ENCODE measurements around the gene UTP4.
"Not testable (repeated sequence)": the region's sequence is repeated elsewhere in the genome, so short reads cannot be mapped to it uniquely, and the experiment has no call there.

The UTP4 gene

GRCh38 chr16:69131839-69132423 lies 518 bp upstream of the UTP4 start:
- DNase-seq = peak; percentile 61

GRCh38 chr16:69133373-69133954 lies 1.0 kb downstream of the UTP4 start:
- DNase-seq = no peak

DNA sequence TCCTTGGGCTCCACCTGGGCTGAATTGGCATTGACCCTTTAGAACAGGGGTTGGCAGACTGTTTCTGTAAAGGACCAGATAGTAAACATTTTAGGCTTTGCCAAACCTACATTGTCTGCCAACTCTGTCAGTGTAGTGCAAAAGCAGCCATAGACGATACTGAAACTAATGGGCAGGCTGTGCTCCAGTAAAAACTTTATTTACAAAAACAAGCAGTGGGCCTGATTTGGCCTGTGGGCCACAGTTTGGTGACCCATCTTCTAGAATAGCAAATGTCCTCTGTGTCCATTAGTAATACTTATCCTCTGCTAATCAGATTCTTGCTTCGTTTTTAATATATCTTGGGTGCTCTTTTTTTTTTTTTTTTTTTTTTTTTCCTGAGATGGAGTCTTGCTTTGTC lies 6.2 kb downstream of the UTP4 start:
- no peak for DNase-seq

DNA sequence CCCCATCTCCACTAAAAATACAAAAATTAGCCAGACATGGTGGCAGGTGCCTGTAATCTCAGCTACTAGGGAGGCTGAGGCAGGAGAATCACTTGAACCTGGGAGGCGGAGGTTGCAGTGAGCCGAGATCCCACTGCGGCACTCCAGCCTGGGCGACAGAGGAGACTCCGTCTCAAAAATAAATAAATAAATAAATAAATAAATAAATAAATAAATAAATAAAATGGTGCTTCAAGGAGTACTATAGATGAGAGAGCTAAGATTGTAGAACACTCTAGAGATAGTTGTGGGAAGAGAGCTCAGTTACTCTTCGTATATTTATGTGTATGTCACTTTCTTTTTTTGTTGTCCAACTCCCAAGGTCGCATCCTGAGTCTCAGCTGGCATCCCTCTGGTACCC lies 7.0 kb downstream of the UTP4 start:
- not testable (repeated sequence) for DNase-seq

DNA sequence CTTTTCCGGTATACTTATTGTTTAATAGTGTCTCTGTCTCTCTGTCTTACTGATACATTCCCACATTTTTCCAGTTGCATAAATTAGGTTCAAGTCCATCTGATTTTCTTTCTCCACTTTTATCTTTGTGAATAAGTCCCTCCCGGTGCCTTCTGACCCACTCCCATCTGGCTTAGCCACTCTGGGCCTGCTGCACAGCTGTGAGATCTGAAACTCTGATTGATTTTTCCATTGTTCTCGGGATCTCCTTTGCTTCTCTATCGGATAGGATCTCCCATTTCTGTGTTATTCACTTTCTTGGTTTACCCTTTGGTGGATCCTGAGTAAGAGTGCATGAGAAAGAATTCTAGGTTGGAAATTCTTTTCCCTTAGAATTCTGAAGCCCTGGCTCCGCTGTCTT lies 8.6 kb downstream of the UTP4 start:
- DNase-seq = no peak

DNA sequence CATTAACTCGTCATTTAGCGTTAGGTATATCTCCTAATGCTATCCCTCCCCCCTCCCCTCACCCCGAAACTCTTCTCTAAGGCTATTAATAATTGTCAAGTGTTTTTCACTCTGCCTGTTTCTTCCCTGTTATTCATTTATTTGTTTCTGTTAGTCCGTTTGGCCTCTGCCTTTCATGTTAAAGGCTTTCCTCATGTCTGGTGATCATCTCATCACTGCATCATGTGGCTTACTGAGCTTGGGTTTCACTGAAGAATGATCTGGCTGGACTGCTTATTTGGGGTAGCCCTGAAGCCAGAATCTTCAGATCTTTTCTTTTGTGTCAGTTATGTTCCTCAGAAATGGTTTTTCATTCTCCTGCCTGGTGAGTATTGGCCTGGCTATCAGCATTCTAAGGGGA lies 9.5 kb downstream of the UTP4 start:
- DNase-seq = no peak

GRCh38 chr16:69143116-69143515 lies 10.7 kb downstream of the UTP4 start:
- DNase-seq = no peak

DNA sequence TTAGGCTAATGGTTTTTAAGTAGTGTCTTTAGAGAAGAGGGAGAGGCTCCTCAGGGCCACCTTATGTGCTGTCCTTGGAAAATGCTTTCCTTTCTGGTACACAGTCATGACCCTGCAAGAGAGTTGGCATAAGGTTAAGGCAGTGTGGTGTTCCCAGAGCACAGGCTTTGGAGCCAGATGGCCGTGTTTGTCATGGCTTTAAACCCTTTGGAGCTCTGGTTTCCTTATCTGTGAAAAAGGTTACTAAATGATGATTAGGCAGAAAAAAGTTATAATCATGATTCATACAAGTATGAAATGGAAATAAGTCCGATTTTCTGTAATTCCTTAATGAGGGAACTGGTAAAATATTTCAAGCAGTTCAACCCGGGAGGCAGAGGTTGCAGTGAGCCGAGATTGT lies 13.2 kb downstream of the UTP4 start:
- DNase-seq = no peak

DNA sequence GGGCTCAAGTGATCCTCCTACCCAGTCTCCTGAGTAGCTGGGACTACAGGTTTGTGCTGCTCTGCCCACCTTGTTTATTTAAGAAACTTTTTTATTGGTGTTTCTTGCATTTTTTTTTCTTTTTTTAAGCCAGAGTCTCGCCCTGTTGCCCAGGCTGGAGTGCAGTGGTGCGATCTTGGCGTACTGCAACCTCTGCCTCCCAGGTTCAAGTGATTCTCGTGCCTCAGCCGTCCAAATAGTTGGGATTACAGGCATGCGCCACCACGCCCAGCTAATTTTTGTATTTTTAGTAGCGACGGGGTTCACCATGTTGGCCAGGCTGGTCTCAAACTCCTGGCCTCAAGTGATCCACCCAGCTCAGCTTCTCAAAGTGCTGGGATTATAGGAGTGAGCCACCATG lies 17.2 kb downstream of the UTP4 start:
- not testable (repeated sequence) for DNase-seq

DNA sequence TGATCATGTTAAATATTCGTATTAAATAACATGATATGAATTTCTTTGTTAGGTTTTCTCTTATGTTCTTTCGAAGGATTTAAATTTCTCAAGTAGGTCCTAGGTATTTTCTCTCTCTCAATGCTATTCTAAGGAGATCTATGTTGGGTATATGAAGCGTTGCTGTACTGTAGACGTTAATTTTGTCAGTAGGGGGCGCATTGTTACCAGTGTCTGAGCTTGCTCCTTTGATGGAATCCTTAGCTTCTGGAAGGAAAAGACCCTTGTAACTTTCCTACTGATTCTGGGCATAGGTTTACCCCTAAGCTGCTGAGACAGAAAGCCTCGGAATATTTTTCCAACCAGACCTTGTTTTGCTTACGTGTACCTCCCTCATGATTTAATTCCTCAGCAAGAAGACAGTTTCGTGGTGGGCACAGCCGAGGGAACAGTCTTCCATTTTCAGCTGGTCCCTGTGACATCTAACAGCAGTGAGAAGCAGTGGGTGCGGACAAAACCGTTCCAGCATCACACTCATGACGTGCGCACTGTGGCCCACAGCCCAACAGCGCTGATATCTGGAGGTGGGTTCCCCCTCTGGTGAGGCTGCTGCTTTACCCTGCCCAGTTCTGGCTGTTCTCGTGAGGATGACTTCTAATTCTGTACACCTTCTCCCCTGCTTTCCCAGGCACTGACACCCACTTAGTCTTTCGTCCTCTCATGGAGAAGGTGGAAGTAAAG lies 17.9 kb downstream of the UTP4 start:
- peak; percentile 45 for DNase-seq

DNA sequence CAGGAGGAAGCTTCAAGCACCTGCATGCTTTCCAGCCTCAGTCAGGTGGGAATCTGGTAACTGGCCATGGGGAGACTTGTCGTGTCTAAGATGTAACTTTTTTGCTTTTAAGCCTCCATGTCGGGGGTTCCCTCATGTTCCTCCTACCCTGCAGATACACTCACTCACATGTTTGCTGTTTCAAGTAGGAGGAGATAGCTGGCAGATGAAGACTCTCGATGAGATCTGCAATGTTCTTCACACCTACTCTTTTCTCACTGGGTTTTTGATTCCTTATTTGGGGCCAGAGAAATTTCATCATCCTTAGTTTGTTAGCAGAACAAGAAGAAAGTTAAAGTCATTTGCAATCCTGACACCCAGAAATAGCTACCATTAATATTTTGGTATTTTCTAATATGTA lies 24.7 kb downstream of the UTP4 start:
- DNase-seq = no peak

DNA sequence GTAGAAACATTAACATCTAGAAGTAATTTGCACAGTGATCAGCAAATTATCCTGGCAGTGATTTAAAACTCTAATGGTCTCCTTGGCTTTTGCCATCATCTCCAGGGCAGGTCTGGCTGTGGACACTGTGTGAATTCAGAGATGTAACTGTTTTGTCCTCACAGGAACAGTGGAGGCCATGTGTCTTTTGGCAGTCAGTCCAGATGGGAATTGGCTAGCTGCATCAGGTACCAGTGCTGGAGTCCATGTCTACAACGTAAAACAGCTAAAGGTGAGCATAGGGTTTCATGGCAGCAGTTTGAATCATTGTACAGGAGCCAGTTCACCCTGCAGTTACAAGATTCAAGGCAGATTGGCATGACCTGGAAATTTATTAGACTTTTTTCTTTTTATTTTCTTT lies 27.7 kb downstream of the UTP4 start:
- no peak for DNase-seq

GRCh38 chr16:69165584-69165983 lies 33.1 kb downstream of the UTP4 start:
- DNase-seq = no peak

- DNase-seq = no peak
Measured at GRCh38 chr16:69166221-69166833, 33.9 kb downstream of the UTP4 start.

DNA sequence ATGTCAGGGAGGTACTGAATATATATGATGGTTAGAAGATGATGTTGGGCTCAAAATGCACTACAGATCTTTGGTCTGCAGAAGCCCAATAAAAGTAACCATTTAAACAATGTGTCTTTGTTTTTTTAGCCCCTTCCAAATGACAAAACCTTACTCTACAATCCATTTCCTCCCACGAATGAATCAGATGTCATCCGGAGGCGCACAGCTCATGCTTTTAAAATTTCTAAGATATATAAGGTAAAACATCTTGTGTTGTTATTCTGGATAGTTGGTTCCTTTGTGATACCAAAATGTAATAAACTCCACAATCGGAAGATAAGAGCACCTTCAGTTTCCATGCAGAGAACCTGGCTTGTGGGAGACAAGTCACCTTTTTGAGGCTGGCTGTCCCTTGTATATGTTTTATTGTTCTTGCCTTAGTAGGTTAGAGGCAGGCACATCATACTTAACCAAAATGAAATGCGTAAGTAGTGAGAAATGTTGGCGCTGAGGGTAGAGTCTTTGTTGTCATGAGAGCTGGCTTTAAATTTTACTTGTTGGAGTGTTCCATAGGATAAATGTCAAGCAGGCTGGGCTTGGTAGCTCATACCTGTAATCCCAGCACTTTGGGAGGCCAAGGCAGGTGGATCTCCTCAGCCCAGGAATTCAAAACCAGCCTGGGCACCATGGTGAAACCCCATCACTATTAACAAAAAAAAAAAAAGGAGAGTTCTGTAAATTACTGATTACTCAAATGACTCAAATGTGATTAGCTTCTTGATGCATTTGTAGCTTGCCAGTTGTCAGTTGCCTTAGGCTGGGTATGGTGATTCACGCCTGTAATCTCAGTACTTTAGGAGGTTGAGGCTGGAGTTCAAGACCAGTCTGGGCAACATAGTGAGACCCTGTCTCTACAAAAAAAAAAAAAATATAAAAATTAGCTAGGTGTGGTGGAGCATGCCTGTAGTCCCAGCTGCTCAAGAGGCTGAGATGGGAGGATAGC lies 34.8 kb downstream of the UTP4 start:
- DNase-seq = no peak

DNA sequence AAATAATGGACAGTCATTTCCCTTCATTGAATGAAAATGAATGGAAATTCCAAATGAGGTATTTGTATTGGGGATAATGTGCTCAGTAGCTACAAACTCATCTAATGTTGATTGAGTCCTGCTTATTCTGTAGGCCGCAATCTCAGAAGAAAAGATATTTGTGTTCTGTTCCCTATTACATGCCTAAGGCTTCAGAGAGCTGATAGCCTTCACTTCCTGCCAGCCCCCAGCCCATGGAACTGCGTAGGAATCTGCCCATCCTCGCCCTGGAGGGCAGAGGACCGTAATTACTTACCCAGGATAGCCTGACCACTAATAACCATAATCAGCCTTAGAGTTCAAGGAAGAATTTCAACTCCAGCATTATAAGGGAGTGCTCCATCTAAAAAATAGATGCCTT lies 36.6 kb downstream of the UTP4 start:
- DNase-seq = no peak

DNA sequence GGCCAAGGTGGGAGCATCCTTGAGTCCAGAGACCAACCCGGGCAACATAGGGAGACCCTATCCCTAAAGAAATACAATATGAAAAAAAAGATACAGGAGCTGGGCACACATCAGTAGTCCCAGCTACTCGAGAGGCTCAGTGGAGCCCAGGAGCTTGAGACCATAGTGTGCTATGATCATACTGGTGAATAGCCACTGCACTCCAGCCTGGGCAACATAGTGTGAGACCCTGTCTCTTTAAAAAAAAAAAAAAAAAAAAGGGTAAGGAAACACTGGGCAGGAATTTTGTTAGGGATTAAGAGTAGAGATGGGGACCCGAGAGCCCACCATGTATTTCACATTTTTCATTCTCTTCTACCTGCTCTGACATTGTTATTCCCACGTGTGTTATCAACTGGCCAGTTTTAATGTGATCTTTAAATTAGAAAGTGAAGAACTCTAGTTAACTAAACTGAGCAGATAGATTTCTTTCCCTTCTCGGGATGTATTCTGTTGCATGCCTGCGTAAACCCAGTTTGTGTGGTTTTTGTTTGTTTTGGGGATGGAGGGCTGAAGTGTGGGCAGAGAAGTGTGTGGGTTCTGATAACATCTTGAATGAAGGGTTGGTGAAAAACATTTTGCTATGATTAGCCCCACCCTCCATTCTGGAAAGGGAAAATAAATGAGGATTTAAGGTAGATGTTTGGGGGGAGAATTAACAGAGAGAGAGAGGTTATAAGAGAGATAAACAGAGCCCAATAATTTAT lies 37.3 kb downstream of the UTP4 start:
- DNase-seq = no peak

GRCh38 chr16:69171325-69172084 lies 39.1 kb downstream of the UTP4 start:
- DNase-seq = no peak

- DNase-seq = no peak
Measured at GRCh38 chr16:69176033-69176800, 43.8 kb downstream of the UTP4 start.

DNA sequence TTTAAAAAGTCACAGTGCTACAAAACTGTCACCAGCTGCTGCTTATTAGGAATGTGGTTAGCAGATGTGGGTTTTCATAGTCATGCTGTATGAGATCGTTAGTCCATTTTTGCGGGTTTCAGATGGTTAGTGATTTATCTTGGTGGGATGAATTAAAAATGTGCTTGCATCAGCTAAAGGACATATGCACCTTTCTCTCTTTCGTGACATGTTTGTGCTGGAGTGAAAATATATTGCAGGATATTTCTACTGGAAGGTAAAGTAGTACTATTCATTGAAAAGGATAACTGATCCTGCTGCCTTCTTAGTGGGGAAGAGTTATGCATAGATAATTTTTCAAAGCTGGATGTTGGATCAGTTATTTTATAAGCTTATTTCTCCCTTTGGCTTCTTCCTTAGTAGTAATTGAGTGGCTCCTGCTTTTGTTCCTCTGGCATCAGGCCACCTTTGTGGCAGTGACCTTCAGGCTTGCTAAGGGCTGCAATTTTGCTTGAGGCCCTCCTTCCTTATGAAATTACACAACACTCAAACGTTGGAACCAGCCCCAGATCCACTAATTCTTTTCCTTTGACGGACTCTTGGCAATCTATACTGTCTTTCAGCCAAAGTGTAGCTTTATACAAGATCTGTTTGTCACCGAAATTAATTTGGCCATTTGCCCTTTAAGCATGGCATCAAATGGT lies 47.0 kb downstream of the UTP4 start:
- no peak for DNase-seq
